Measurements from ENCODE around the gene CNTN5. TPM values are rescaled to one million over a fixed set of nuclear protein-coding genes. Genes with fewer than 3 reads are reported as not detected.

The CNTN5 gene
- total RNA-seq, 1 donor from 2014 or later: 1.6 TPM

DNA sequence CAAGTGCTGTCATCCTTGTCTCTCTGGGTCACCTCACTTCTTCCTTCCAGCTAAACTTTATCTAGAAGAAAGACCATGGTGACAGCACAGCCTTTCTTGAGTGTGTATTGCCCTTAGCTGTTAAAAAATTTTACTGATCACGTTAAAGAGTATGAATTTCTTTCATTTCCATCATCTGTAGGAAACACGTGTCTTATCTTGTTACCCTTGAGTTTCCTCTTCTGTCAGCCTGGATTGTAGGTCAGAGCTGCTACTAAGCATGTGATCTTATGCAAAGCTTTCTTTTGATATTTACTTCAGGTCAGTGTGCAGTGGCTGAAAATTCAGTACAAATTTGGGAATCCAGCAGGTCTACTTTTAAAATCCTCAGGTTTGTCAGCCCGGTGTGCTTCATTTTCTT lies 1154.1 kb downstream of the CNTN5 start:
- H3K4me1 Mint-ChIP-seq (ENCODE audit: low read depth, unreplicated experiment): peaks cover 5% of the 10 kb centered on the region
- no peak overlapping the region for H3K27ac Mint-ChIP-seq (ENCODE audit: unreplicated experiment)
- H3K27me3 Mint-ChIP-seq (ENCODE audit: unreplicated experiment): peaks cover 1% of the 10 kb centered on the region
- H3K36me3 Mint-ChIP-seq (ENCODE audit: unreplicated experiment): no peaks in the 10 kb centered on the region
- DNase-seq: no peak
- H3K4me3 Mint-ChIP-seq (ENCODE audit: unreplicated experiment): no peak overlapping the region
- TF ChIP-seq CTCF (IDR thresholded peaks at IDR 0.05; ENCODE audit: partially characterized antibody, unreplicated experiment): no peak
- H3K9me3 Mint-ChIP-seq (ENCODE audit: unreplicated experiment): no peaks in the 10 kb centered on the region

DNA sequence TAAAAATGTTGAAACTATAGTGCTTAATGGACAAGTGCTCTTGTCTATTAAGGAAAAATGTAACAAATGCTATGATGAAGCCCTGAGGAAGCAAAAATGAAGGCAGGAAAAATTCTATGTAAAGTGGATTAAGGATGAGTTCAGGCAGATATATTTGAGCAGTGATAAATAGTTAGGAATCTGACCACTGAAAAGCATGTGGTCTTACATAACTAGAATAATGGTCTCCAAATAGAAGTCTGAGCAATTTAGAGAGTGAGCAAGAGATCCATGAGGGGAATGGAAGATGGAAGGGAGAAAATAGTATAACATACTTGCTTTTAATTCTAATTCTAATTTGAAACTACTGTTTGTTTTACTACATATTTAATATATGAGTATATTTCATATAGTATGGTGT lies 1155.7 kb downstream of the CNTN5 start:
- Mint-ChIP-seq H3K27me3 (ENCODE audit: unreplicated experiment) (peaks cover 1% of the 10 kb centered on the region), H3K9me3 (ENCODE audit: unreplicated experiment) (no peaks in the 10 kb centered on the region), H3K27ac (ENCODE audit: unreplicated experiment) (no peak overlapping the region), H3K4me1 (ENCODE audit: low read depth, unreplicated experiment) (no peaks in the 10 kb centered on the region), H3K36me3 (ENCODE audit: unreplicated experiment) (no peaks in the 10 kb centered on the region), H3K4me3 (ENCODE audit: unreplicated experiment) (no peak overlapping the region)
- DNase-seq: no peak
- TF ChIP-seq CTCF (IDR thresholded peaks at IDR 0.05; ENCODE audit: partially characterized antibody, unreplicated experiment): no peak

- Mint-ChIP-seq H3K4me1 (ENCODE audit: low read depth, unreplicated experiment) (no peaks in the 10 kb centered on the region), H3K27ac (ENCODE audit: unreplicated experiment) (no peak overlapping the region), H3K36me3 (ENCODE audit: unreplicated experiment) (no peaks in the 10 kb centered on the region), H3K4me3 (ENCODE audit: unreplicated experiment) (no peak overlapping the region), H3K9me3 (ENCODE audit: unreplicated experiment) (no peaks in the 10 kb centered on the region), H3K27me3 (ENCODE audit: unreplicated experiment) (no peaks in the 10 kb centered on the region)
- no peak for TF ChIP-seq CTCF (IDR thresholded peaks at IDR 0.05; ENCODE audit: partially characterized antibody, unreplicated experiment)
- no peak for DNase-seq
These were observed 1156.9 kb downstream of the CNTN5 start for GRCh38 chr11:100177651-100178050.

DNA sequence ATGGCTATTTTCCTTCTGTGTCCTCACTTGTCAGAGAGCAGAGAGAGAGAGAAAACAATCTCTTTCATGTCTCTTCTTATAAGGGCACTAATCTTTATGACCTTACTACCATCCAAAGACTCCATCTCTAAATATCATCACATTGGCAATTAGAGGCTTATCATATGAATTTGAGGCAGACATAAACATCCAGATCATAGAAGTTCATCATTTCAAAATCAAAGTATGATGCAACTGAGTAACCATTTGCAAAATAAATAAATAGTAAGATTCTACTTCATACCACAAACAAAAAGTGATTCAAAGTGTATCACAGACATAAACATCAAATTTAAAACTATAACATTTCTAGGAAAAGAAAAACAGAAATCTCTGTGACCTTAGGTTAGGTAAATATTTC lies 1161.6 kb downstream of the CNTN5 start:
- Mint-ChIP-seq H3K9me3 (ENCODE audit: unreplicated experiment) (no peaks in the 10 kb centered on the region), H3K4me3 (ENCODE audit: unreplicated experiment) (no peak overlapping the region), H3K36me3 (ENCODE audit: unreplicated experiment) (no peaks in the 10 kb centered on the region), H3K27me3 (ENCODE audit: unreplicated experiment) (no peaks in the 10 kb centered on the region), H3K27ac (ENCODE audit: unreplicated experiment) (no peak overlapping the region), H3K4me1 (ENCODE audit: low read depth, unreplicated experiment) (no peaks in the 10 kb centered on the region)
- no peak for TF ChIP-seq CTCF (IDR thresholded peaks at IDR 0.05; ENCODE audit: partially characterized antibody, unreplicated experiment)
- no peak for DNase-seq

- Mint-ChIP-seq H3K27me3 (ENCODE audit: unreplicated experiment) (no peaks in the 10 kb centered on the region), H3K4me1 (ENCODE audit: low read depth, unreplicated experiment) (no peaks in the 10 kb centered on the region), H3K27ac (ENCODE audit: unreplicated experiment) (no peak overlapping the region), H3K9me3 (ENCODE audit: unreplicated experiment) (no peaks in the 10 kb centered on the region), H3K4me3 (ENCODE audit: unreplicated experiment) (no peak overlapping the region), H3K36me3 (ENCODE audit: unreplicated experiment) (no peaks in the 10 kb centered on the region)
- no peak for DNase-seq
- TF ChIP-seq CTCF (IDR thresholded peaks at IDR 0.05; ENCODE audit: partially characterized antibody, unreplicated experiment): no peak
These were observed 1162.2 kb downstream of the CNTN5 start for GRCh38 chr11:100182927-100183326.
